Hepatocyte (in vitro differentiated cells): ENCODE measurements around the gene SLC25A21. TPM values are rescaled to one million over a fixed set of nuclear protein-coding genes. Genes with fewer than 3 reads are reported as not detected.

Experiments used
- DNase-seq: peaks from one replicate; pipeline ENCODE4 v3.0.0-alpha.2; 2016; ENCODE audit warnings: low spot score
- H2AFZ ChIP-seq: fragments of 200-600 bp; sonication (generic); 2 replicates; pipeline ENCODE4 v1.6.0; 2016; ENCODE audit warnings: antibody characterized with exemption, mild to moderate bottlenecking
- H3K27ac ChIP-seq: fragments of 200-600 bp; sonication (generic); 2 replicates; pipeline ENCODE4 v1.5.1; 2016; ENCODE audit warnings: mild to moderate bottlenecking
- H3K27me3 ChIP-seq: fragments of 200-600 bp; sonication (generic); 2 replicates; pipeline ENCODE4 v1.6.1; 2016
- H3K36me3 ChIP-seq: fragments of 200-600 bp; sonication (generic); replicated peaks from 2 replicates; pipeline ENCODE4 v1.5.1; 2016; ENCODE audit warnings: low read depth; ENCODE audit not compliant: insufficient read depth
- H3K4me1 ChIP-seq: fragments of 200-600 bp; sonication (generic); 2 replicates; pipeline ENCODE4 v1.5.1; 2016; ENCODE audit warnings: mild to moderate bottlenecking, moderate library complexity; ENCODE audit not compliant: insufficient read depth
- H3K4me2 ChIP-seq: fragments of 200-600 bp; sonication (generic); 2 replicates; pipeline ENCODE4 v1.6.0; 2016
- H3K4me3 ChIP-seq: fragments of 200-600 bp; sonication (generic); 2 replicates; pipeline ENCODE4 v1.5.1; 2016; ENCODE audit warnings: mild to moderate bottlenecking
- H3K79me2 ChIP-seq: fragments of 200-600 bp; sonication (generic); 2 replicates; pipeline ENCODE4 v1.6.0; 2017; ENCODE audit warnings: mild to moderate bottlenecking
- H3K9me2 ChIP-seq: fragments of 200-600 bp; sonication (generic); replicated peaks from 2 replicates; pipeline ENCODE4 v1.6.0; 2017; ENCODE audit warnings: mild to moderate bottlenecking; ENCODE audit not compliant: insufficient read depth
- H3K9me3 ChIP-seq: fragments of 200-600 bp; sonication (generic); 2 replicates; pipeline ENCODE4 v1.5.1; 2016; ENCODE audit warnings: low read depth, mild to moderate bottlenecking
- H4K20me1 ChIP-seq: fragments of 200-600 bp; sonication (generic); 2 replicates; pipeline ENCODE4 v1.6.0; 2016; ENCODE audit warnings: mild to moderate bottlenecking; ENCODE audit not compliant: insufficient read depth, poor library complexity, severe bottlenecking
- EZH2 ChIP-seq: fragments of 200-600 bp; sonication (generic); IDR thresholded peaks from 2 replicates; pipeline ENCODE4 v1.6.1; 2016; ENCODE audit warnings: antibody characterized with exemption, mild to moderate bottlenecking, borderline replicate concordance
- EZH2phosphoT487 ChIP-seq: fragments of 200-600 bp; sonication (generic); IDR thresholded peaks from one replicate; pipeline ENCODE4 v1.6.1; 2018; ENCODE audit warnings: antibody characterized with exemption, mild to moderate bottlenecking, low read depth, moderate library complexity; ENCODE audit not compliant: unreplicated experiment, severe bottlenecking
- WGBS: methylation state at CpG from one replicate; pipeline ENCODE4 v1.1.6; 2016; ENCODE audit warnings: low lambda C conversion rate; ENCODE audit errors: missing lambda C conversion rate; 5-methylcytosine and 5-hydroxymethylcytosine counted together
- polyA plus RNA-seq: library from polyadenylated mRNA; unstranded; fragments of >200 nt; fragmentation: Nextera tagmentation; extraction: Ambion mirVana; gene quantifications from 2 replicates; pipeline ENCODE4 v1.2.1, GENCODE V29; 2016
- total RNA-seq: library from RNA; depleted of rRNA; stranded (reverse); fragments of >200 nt; gene quantifications from 2 replicates; pipeline ENCODE4 v1.2.3, GENCODE V29; 2014
- TF ChIP-seq, protein P1 (sequence below): fragments of 200-600 bp; sonication (generic); IDR thresholded peaks from 2 replicates; pipeline ENCODE4 v1.5.1; 2016; ENCODE audit warnings: antibody characterized with exemption, mild to moderate bottlenecking; ENCODE audit not compliant: poor library complexity

The SLC25A21 gene
- total and polyA plus RNA-seq, 2 experiments from 2014 or later: 1.4 to 1.6 TPM

DNA sequence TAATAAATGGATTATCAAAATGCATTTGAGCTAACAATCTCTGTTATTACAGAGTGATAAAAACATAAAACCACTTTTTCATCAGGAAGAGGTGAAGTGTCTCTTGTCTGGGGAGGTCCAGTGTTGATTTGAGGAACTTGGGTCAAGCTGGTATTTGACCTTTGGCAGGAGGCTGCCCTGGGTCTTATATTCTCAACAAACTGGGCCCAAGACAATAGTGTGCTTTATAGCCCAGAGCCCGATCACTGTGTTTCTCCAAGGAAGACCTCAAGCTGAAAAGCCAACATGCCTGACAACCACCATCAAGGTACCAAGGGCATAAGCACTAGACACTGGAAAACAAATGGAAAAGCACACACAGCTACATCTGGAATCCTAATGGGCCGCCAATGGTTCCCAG lies 137.0 kb downstream of the SLC25A21 start:
- H3K9me2 ChIP-seq: no peaks in the 10 kb centered on the region
- H3K4me1 ChIP-seq: no peaks in the 10 kb centered on the region
- 93% methylated on average over 2 of the region's 2 CpGs for WGBS
- H3K79me2 ChIP-seq: no peaks in the 10 kb centered on the region
- no peak overlapping the region for H3K4me3 ChIP-seq
- H2AFZ ChIP-seq: no peak overlapping the region
- H3K27me3 ChIP-seq: no peaks in the 10 kb centered on the region
- DNase-seq: no peak
- H3K27ac ChIP-seq: no peak overlapping the region
- TF ChIP-seq EZH2phosphoT487: no peak
- TF ChIP-seq, protein P1, sequence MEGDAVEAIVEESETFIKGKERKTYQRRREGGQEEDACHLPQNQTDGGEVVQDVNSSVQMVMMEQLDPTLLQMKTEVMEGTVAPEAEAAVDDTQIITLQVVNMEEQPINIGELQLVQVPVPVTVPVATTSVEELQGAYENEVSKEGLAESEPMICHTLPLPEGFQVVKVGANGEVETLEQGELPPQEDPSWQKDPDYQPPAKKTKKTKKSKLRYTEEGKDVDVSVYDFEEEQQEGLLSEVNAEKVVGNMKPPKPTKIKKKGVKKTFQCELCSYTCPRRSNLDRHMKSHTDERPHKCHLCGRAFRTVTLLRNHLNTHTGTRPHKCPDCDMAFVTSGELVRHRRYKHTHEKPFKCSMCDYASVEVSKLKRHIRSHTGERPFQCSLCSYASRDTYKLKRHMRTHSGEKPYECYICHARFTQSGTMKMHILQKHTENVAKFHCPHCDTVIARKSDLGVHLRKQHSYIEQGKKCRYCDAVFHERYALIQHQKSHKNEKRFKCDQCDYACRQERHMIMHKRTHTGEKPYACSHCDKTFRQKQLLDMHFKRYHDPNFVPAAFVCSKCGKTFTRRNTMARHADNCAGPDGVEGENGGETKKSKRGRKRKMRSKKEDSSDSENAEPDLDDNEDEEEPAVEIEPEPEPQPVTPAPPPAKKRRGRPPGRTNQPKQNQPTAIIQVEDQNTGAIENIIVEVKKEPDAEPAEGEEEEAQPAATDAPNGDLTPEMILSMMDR: no peak
- no peak for TF ChIP-seq EZH2
- H3K9me3 ChIP-seq: no peaks in the 10 kb centered on the region
- no peaks in the 10 kb centered on the region for H3K36me3 ChIP-seq
- H3K4me2 ChIP-seq: no peak overlapping the region
- no peaks in the 10 kb centered on the region for H4K20me1 ChIP-seq

DNA sequence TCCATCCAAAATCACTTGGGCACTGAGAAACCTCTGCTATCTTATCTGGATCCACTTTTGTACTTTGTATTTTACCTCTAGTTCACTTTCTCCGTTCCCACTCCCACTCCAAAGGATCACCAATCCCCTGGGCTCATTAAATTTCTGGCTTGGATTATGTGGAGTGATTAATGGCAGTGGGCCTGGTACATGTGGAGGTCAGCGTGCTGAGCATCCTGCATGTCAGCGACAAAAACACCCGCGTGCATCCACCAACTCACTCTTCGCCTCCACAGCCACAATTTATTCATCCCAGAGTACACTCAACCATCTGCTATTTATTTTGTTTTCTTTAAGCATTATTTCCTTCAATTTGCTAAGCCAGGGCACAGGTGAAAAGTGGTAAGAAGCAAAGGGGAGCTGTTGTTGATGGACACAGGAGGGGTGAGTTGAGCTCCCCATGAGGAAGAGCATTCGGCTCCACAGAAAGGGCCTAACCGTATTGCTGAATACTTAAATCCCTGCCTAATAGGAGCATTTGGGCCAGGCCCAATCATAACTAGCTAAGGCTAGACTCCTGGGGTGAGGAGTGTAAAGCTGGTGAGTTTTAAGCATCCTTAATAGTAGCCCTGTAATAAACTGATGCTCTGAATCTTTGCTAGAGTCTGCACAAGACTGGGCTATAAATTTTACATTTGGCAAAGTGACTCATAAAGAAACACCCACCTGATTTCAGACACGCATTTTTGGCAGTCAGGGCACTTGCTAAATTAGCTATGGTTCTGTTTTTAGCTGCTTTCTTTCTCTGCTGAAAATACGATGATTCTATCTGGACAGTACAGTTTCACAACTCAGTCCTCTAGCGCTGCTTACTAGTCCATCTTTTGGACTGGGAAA lies 137.8 kb downstream of the SLC25A21 start:
- TF ChIP-seq EZH2phosphoT487: no peak
- no peak for TF ChIP-seq EZH2
- TF ChIP-seq, protein P1: no peak
- no peaks in the 10 kb centered on the region for H3K79me2 ChIP-seq
- H3K27me3 ChIP-seq: no peaks in the 10 kb centered on the region
- no peak overlapping the region for H2AFZ ChIP-seq
- H3K9me2 ChIP-seq: no peaks in the 10 kb centered on the region
- WGBS: 80% methylated on average over 11 of the region's 11 CpGs
- no peaks in the 10 kb centered on the region for H4K20me1 ChIP-seq
- no peak overlapping the region for H3K4me3 ChIP-seq
- H3K36me3 ChIP-seq: no peaks in the 10 kb centered on the region
- H3K9me3 ChIP-seq: no peaks in the 10 kb centered on the region
- no peak for DNase-seq
- H3K27ac ChIP-seq: no peak overlapping the region
- H3K4me1 ChIP-seq: no peaks in the 10 kb centered on the region
- H3K4me2 ChIP-seq: no peak overlapping the region

DNA sequence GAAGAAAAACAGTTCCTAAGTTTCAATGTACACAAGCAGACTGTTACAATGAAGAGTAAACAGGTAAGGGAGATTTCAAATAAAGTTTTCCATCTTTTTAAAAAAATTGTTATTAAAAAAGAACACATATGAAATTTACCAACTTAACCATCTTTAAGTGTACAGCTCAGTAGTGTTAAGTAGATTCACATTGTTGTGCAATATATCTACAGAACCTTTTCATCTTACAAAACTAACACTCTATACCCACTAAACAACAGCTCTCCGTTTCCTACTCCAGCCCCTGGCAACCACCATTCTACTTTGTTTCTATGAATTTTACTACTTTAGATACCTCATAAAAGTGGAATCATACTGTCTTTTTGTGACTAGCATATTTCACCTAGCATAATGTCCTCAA lies 139.5 kb downstream of the SLC25A21 start:
- Histone ChIP-seq H3K9me2 (no peaks in the 10 kb centered on the region), H3K79me2 (no peaks in the 10 kb centered on the region), H3K9me3 (no peaks in the 10 kb centered on the region), H3K36me3 (no peaks in the 10 kb centered on the region), H3K27ac (no peak overlapping the region), H2AFZ (no peak overlapping the region), H3K27me3 (no peaks in the 10 kb centered on the region), H4K20me1 (no peaks in the 10 kb centered on the region), H3K4me3 (no peak overlapping the region), H3K4me2 (no peak overlapping the region), H3K4me1 (no peaks in the 10 kb centered on the region)
- TF ChIP-seq EZH2: no peak
- TF ChIP-seq EZH2phosphoT487: no peak
- TF ChIP-seq, protein P1: no peak
- 69% methylated on average over 1 of the region's 1 CpG for WGBS
- DNase-seq: no peak
